Psoas muscle (tissue), 8 donors: ENCODE measurements around the gene ATRX. TPM values are rescaled to one million over a fixed set of nuclear protein-coding genes. Genes with fewer than 3 reads are reported as not detected.

Experiments used
- ATAC-seq, 4 donors: fragments of 200-7000 bp; cut with Tn5 transposase; one replicate each; pipeline ENCODE4 v1.9.1; 2020; ENCODE audit warnings: moderate library complexity in 3 of 4, mild to moderate bottlenecking in 2 of 4
- DNase-seq, 2 donors: peaks; one replicate each; pipeline ENCODE4 v3.0.0-alpha.2; 2020
- H3K27ac ChIP-seq: fragments of 200-600 bp; one replicate; pipeline ENCODE4 v1.8.0; 2022
- H3K27me3 ChIP-seq, 3 donors: fragments of 200-600 bp in 1 of 3; one replicate each; pipeline versions ENCODE4 v1.6.1 to v1.8.0; 2013 to 2022; ENCODE audit warnings: low read length in 2 of 3, mild to moderate bottlenecking in 2 of 3, moderate library complexity in 1 of 3; ENCODE audit not compliant: insufficient read depth in 3 of 3
- H3K36me3 ChIP-seq, 2 donors: fragments of 200-600 bp in 1 of 2; one replicate each; pipeline versions ENCODE4 v1.6.1 to v1.8.0; 2013 to 2022; ENCODE audit warnings: low read depth in 1 of 2, mild to moderate bottlenecking in 1 of 2, moderate library complexity in 1 of 2; ENCODE audit not compliant: insufficient read depth in 1 of 2
- H3K4me1 ChIP-seq: fragments of 200-600 bp; one replicate; pipeline ENCODE4 v1.8.0; 2022
- H3K4me3 ChIP-seq: fragments of 200-600 bp; one replicate; pipeline ENCODE4 v1.8.0; 2022; ENCODE audit warnings: mild to moderate bottlenecking
- H3K9me3 ChIP-seq: fragments of 200-600 bp; one replicate; pipeline ENCODE4 v1.8.0; 2022
- WGBS, 3 donors: extraction: QIAGEN DNeasy Blood & Tissue Kit; methylation state at CpG; one replicate each; pipeline versions ENCODE4 v1.1.6 to v1.1.7; 2013; 5-methylcytosine and 5-hydroxymethylcytosine counted together
- intact Hi-C, 2 donors: fragments of 100-400 bp; cut with DNase I; formaldehyde crosslinking; loops; one replicate each; pipeline versions ENCODE4 v1.11.0 to v1.14.2; 2022
- polyA plus RNA-seq, 3 donors: library from polyadenylated mRNA; stranded (reverse); fragments of 200-250 nt; gene quantifications; one replicate each; pipeline ENCODE4 v1.2.3, GENCODE V29; 2013
- total RNA-seq, 4 donors: library from RNA; stranded (reverse); fragmentation: NEBNext Ultra II Directional in 2 of 4; extraction: Animal tissue kit (Norgen Biotek cat#: 25700) in 2 of 4; gene quantifications; one replicate each; pipeline versions ENCODE4 v1.2.1 to v1.2.4, GENCODE V29; 2021 to 2023
- TF ChIP-seq, protein P1 (sequence below): fragments of 200-600 bp; IDR thresholded peaks from one replicate; pipeline ENCODE4 v1.8.0; 2022; ENCODE audit warnings: antibody characterized with exemption
- donor health status: healthy with polysubstance abuse.
- donor health status: DM: no; HTN: no; CAD: no; lungs with moderate emphysema.
- donor health status: Bipolar disorder and iron deficiency.
- donor health status: healthy.
- donor health status: DM: yes; HTN: yes; CAD: no.
- donor health status: DM: no; HTN: no; CAD: no.
- donor health status: DM: no; HTN: no; CAD: no.
- donor health status: DM: yes; HTN: yes; CAD: no.

The ATRX gene
- total and polyA plus RNA-seq, 7 donors, result 8.0 to 68.6 (median 45.8) TPM

- intact Hi-C loops, result no loop called here
- H3K9me3 ChIP-seq, result no peaks in the 10 kb centered on the region
- 75 to 79% (median 76%) methylated on average over 10 of the region's 10 CpGs for WGBS, 3 donors
Observed at GRCh38 chrX:77668391-77669237, 117.4 kb downstream of the ATRX start.

GRCh38 chrX:77658886-77659285 is 127.1 kb downstream of the ATRX start:
- no peak overlapping the region for H3K27ac ChIP-seq
- H3K27me3 ChIP-seq, result no peaks in the 10 kb centered on the region
- no peak overlapping the region for H3K4me3 ChIP-seq
- H3K4me1 ChIP-seq, result no peaks in the 10 kb centered on the region
- no peak for ATAC-seq
- TF ChIP-seq, protein P1, sequence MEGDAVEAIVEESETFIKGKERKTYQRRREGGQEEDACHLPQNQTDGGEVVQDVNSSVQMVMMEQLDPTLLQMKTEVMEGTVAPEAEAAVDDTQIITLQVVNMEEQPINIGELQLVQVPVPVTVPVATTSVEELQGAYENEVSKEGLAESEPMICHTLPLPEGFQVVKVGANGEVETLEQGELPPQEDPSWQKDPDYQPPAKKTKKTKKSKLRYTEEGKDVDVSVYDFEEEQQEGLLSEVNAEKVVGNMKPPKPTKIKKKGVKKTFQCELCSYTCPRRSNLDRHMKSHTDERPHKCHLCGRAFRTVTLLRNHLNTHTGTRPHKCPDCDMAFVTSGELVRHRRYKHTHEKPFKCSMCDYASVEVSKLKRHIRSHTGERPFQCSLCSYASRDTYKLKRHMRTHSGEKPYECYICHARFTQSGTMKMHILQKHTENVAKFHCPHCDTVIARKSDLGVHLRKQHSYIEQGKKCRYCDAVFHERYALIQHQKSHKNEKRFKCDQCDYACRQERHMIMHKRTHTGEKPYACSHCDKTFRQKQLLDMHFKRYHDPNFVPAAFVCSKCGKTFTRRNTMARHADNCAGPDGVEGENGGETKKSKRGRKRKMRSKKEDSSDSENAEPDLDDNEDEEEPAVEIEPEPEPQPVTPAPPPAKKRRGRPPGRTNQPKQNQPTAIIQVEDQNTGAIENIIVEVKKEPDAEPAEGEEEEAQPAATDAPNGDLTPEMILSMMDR, result no peak
- no peak for DNase-seq
- peaks cover 0 to 11% of the 10 kb centered on the region in 2 donors for H3K36me3 ChIP-seq
- no peaks in the 10 kb centered on the region for H3K9me3 ChIP-seq
- 51 to 88% (median 72%) methylated on average over 3 of the region's 3 CpGs for WGBS, 3 donors
- intact Hi-C loops, result no loop called here

More at GRCh38 chrX:77668391-77669237, 117.4 kb downstream of the ATRX start:
- H3K4me3 ChIP-seq, result no peak overlapping the region
- ATAC-seq (peak in 3 of 4 donors; percentile 56 to 62 (median 61)), DNase-seq (no peak)
- TF ChIP-seq, protein P1, result no peak
- H3K27me3 ChIP-seq, result no peaks in the 10 kb centered on the region
- no peaks in the 10 kb centered on the region for H3K36me3 ChIP-seq
- H3K4me1 ChIP-seq, result no peaks in the 10 kb centered on the region
- H3K27ac ChIP-seq, result no peak overlapping the region

- no peaks in the 10 kb centered on the region for H3K27me3 ChIP-seq
- H3K27ac ChIP-seq, result no peak overlapping the region
- no peak for DNase-seq
- intact Hi-C loops, result no loop called here
- TF ChIP-seq, protein P1, result no peak
- peaks cover 0 to 25% of the 10 kb centered on the region in 2 donors for H3K36me3 ChIP-seq
- no peak overlapping the region for H3K4me3 ChIP-seq
- H3K4me1 ChIP-seq, result no peaks in the 10 kb centered on the region
- 91 to 96% (median 94%) methylated on average over 5 of the region's 5 CpGs for WGBS, 3 donors
- H3K9me3 ChIP-seq, result no peaks in the 10 kb centered on the region
- ATAC-seq, result no peak
Observed at GRCh38 chrX:77652095-77652494, 133.9 kb downstream of the ATRX start.

DNA sequence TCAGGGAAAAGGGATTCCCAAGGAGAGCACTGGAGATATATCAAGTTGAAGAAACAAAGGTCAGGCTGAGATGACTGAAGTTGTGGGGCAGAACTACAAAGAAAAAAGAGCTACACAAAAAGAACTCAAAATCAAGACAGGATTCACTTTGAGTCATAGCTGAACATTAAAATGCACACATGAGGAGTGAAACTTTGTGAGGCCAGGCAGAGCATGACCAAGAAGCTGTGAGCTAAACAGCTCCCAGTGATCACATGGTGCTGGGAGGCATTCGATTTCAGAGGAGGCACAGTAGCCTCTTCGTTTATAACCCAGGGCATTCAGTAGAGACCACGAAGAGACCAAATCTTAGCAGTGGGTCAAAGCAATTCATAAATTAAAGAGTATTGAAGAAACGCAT is 145.3 kb downstream of the ATRX start:
- intact Hi-C loops, result no loop called here
- no peaks in the 10 kb centered on the region for H3K4me1 ChIP-seq
- H3K36me3 ChIP-seq, result peaks cover 0 to 12% of the 10 kb centered on the region in 2 donors
- DNase-seq (no peak), ATAC-seq (no peak)
- H3K27me3 ChIP-seq, result no peaks in the 10 kb centered on the region
- TF ChIP-seq, protein P1, result no peak
- H3K4me3 ChIP-seq, result no peak overlapping the region
- H3K9me3 ChIP-seq, result no peaks in the 10 kb centered on the region
- WGBS, 3 donors, result 80 to 96% (median 96%) methylated on average over 4 of the region's 4 CpGs
- no peak overlapping the region for H3K27ac ChIP-seq
